GM23338 (cell line): ENCODE data around the gene NRP1. TPM values are rescaled to one million over a fixed set of nuclear protein-coding genes. Genes with fewer than 3 reads are reported as not detected.

ENCODE experiments used
- ATAC-seq: fragments of 200-7000 bp; cut with Tn5 transposase; 3 replicates; pipeline ENCODE4 v1.9.1; 2020
- DNase-seq: peaks from one replicate; pipeline ENCODE4 v3.0.0-alpha.2; 2015; ENCODE audit warnings: low spot score
- H2AFZ ChIP-seq: fragments of 200-600 bp; sonication (generic); 2 replicates; pipeline ENCODE4 v1.8.0; 2016; ENCODE audit warnings: antibody characterized with exemption, mild to moderate bottlenecking, moderate library complexity
- H3F3A ChIP-seq: fragments of 200-600 bp; sonication (generic); replicated peaks from 2 replicates; pipeline ENCODE4 v1.8.0; 2017; ENCODE audit warnings: antibody characterized with exemption, mixed run types, low read depth
- H3K27ac ChIP-seq: fragments of 200-600 bp; sonication (generic); 2 replicates; pipeline ENCODE4 v1.6.1; 2016; ENCODE audit warnings: low read depth
- H3K27me3 ChIP-seq: fragments of 200-600 bp; sonication (generic); 2 replicates; pipeline ENCODE4 v1.8.0; 2016; ENCODE audit warnings: mild to moderate bottlenecking, mixed run types, moderate library complexity; ENCODE audit not compliant: insufficient read depth
- H3K36me3 ChIP-seq: fragments of 200-600 bp; sonication (generic); 2 replicates; pipeline ENCODE4 v1.8.0; 2016; ENCODE audit warnings: mild to moderate bottlenecking; ENCODE audit not compliant: insufficient read depth
- H3K4me1 ChIP-seq: fragments of 200-600 bp; sonication (generic); 2 replicates; pipeline ENCODE4 v1.8.0; 2016; ENCODE audit warnings: mild to moderate bottlenecking, moderate library complexity; ENCODE audit not compliant: insufficient read depth
- H3K4me2 ChIP-seq: fragments of 200-600 bp; sonication (generic); 2 replicates; pipeline ENCODE4 v1.7.1; 2017; ENCODE audit warnings: mixed run types
- H3K4me3 ChIP-seq: fragments of 200-600 bp; sonication (generic); 2 replicates; pipeline ENCODE4 v1.6.1; 2016; ENCODE audit warnings: mixed run types
- H3K79me2 ChIP-seq: fragments of 200-600 bp; sonication (generic); replicated peaks from 2 replicates; pipeline ENCODE4 v1.8.0; 2017; ENCODE audit warnings: mild to moderate bottlenecking; ENCODE audit not compliant: insufficient read depth
- H3K9me2 ChIP-seq: fragments of 200-600 bp; sonication (generic); 2 replicates; pipeline ENCODE4 v1.8.0; 2017; ENCODE audit not compliant: insufficient read depth
- H4K20me1 ChIP-seq: fragments of 200-600 bp; sonication (generic); replicated peaks from 2 replicates; pipeline ENCODE4 v1.8.0; 2017; ENCODE audit warnings: mild to moderate bottlenecking; ENCODE audit not compliant: insufficient read depth
- H3K27ac Mint-ChIP-seq: 2 replicates; pipeline ENCODE4 v1.8.0; 2020; ENCODE audit warnings: inconsistent platforms, mild to moderate bottlenecking, moderate library complexity, mixed read lengths
- H3K27me3 Mint-ChIP-seq: 3 replicates; pipeline ENCODE4 v1.8.0; 2022; ENCODE audit warnings: low read depth, mild to moderate bottlenecking, moderate library complexity, mixed read lengths, inconsistent platforms; ENCODE audit not compliant: insufficient read depth, poor library complexity
- H3K36me3 Mint-ChIP-seq: 3 replicates; pipeline ENCODE4 v1.8.0; 2021; ENCODE audit warnings: low read depth, mild to moderate bottlenecking, inconsistent platforms, moderate library complexity, mixed read lengths
- H3K4me1 Mint-ChIP-seq: 3 replicates; pipeline ENCODE4 v1.8.0; 2020; ENCODE audit warnings: mild to moderate bottlenecking, inconsistent platforms, mixed read lengths
- H3K4me3 Mint-ChIP-seq: 3 replicates; pipeline ENCODE4 v1.8.0; 2021; ENCODE audit warnings: moderate library complexity, mild to moderate bottlenecking, inconsistent platforms, mixed read lengths
- H3K9me3 Mint-ChIP-seq: 3 replicates; pipeline ENCODE4 v1.8.0; 2020; ENCODE audit warnings: moderate library complexity, mild to moderate bottlenecking, inconsistent platforms, mixed read lengths
- CREB1 ChIP-seq: fragments of 250-450 bp; sonication (Bioruptor Pico); IDR thresholded peaks from 2 replicates; pipeline ENCODE4 v1.5.0; 2020; ENCODE audit warnings: low read depth, mild to moderate bottlenecking, moderate library complexity
- ETS1 ChIP-seq: IDR thresholded peaks from 2 replicates; pipeline ENCODE4 v1.6.1; 2016; ENCODE audit warnings: antibody characterized with exemption
- EZH2 ChIP-seq: fragments of 200-600 bp; sonication (generic); IDR thresholded peaks from one replicate; pipeline ENCODE4 v1.8.0; 2017; ENCODE audit warnings: antibody characterized with exemption, mild to moderate bottlenecking, low read depth; ENCODE audit not compliant: unreplicated experiment
- EZH2phosphoT487 ChIP-seq: fragments of 200-600 bp; sonication (generic); IDR thresholded peaks from one replicate; pipeline ENCODE4 v1.8.1; 2018; ENCODE audit warnings: antibody characterized with exemption; ENCODE audit not compliant: unreplicated experiment
- JUNB ChIP-seq: IDR thresholded peaks from one replicate; pipeline ENCODE4 v1.6.1; 2016; ENCODE audit warnings: antibody characterized with exemption; ENCODE audit not compliant: unreplicated experiment
- POLR2AphosphoS5 ChIP-seq: IDR thresholded peaks from 2 replicates; pipeline ENCODE4 v1.6.1; 2016; ENCODE audit warnings: antibody characterized with exemption, low read depth
- REST ChIP-seq: IDR thresholded peaks from one replicate; pipeline ENCODE4 v1.6.1; 2018; ENCODE audit warnings: antibody characterized with exemption; ENCODE audit not compliant: unreplicated experiment
- STAT1 ChIP-seq: IDR thresholded peaks from one replicate; pipeline ENCODE4 v1.6.1; 2016; ENCODE audit warnings: antibody characterized with exemption; ENCODE audit not compliant: unreplicated experiment
- ZNF114 ChIP-seq: fragments of 250-450 bp; sonication (Bioruptor Pico); IDR thresholded peaks from 2 replicates; pipeline ENCODE4 v1.5.0; 2020; ENCODE audit warnings: mild to moderate bottlenecking, moderate library complexity
- ZNF331 ChIP-seq: fragments of 250-450 bp; sonication (Bioruptor Pico); IDR thresholded peaks from 2 replicates; pipeline ENCODE4 v1.5.0; 2020; ENCODE audit warnings: low read depth, mild to moderate bottlenecking, moderate library complexity
- ZNF462 ChIP-seq: fragments of 250-450 bp; sonication (Bioruptor Pico); IDR thresholded peaks from 2 replicates; pipeline ENCODE4 v1.5.0; 2020; ENCODE audit warnings: mild to moderate bottlenecking, moderate library complexity
- polyA plus RNA-seq: library from polyadenylated mRNA; unstranded; fragments of >200 nt; fragmentation: Nextera tagmentation; extraction: Ambion mirVana; gene quantifications from 2 replicates; pipeline ENCODE4 v1.2.1, GENCODE V29; 2016
- total RNA-seq: library from RNA; depleted of rRNA; stranded (reverse); fragments of >200 nt; shearing (Covaris generic); gene quantifications from 2 replicates; pipeline ENCODE4 v1.2.3, GENCODE V29; 2014

NRP1 gene
- total and polyA plus RNA-seq, 2 experiments from 2014 or later: 2.9 to 3.5 TPM

- Histone ChIP-seq H3K4me2 (no peak overlapping the region), H2AFZ (no peak overlapping the region), H4K20me1 (no peaks in the 10 kb centered on the region), H3K27me3 (no peaks in the 10 kb centered on the region), H3F3A (no peaks in the 10 kb centered on the region), H3K79me2 (no peaks in the 10 kb centered on the region), H3K4me3 (no peak overlapping the region), H3K36me3 (no peaks in the 10 kb centered on the region), H3K27ac (no peak overlapping the region), H3K4me1 (peaks cover 10% of the 10 kb centered on the region; the same call in 1 of the 2 replicates), H3K9me2 (no peaks in the 10 kb centered on the region; the same call in 1 of the 2 replicates)
- Mint-ChIP-seq H3K9me3 (no peaks in the 10 kb centered on the region), H3K36me3 (no peaks in the 10 kb centered on the region), H3K27me3 (peaks cover 2% of the 10 kb centered on the region), H3K4me1 (peaks cover 17% of the 10 kb centered on the region), H3K4me3 (no peak overlapping the region), H3K27ac (no peak overlapping the region)
- no peak for TF ChIP-seq REST
- TF ChIP-seq ETS1: no peak
- DNase-seq: no peak
- ATAC-seq: no peak
These were observed 99.6 kb downstream of the NRP1 start for GRCh38 chr10:33234831-33235237.

GRCh38 chr10:33233635-33234034 is 100.8 kb downstream of the NRP1 start:
- H3K4me3 ChIP-seq: no peak overlapping the region
- DNase-seq: no peak
- H4K20me1 ChIP-seq: no peaks in the 10 kb centered on the region
- no peaks in the 10 kb centered on the region for H3K36me3 Mint-ChIP-seq
- no peak overlapping the region for H3K27ac Mint-ChIP-seq
- H3K27me3 ChIP-seq: no peaks in the 10 kb centered on the region
- no peaks in the 10 kb centered on the region; the same call in 1 of the 2 replicates for H3K9me2 ChIP-seq
- no peak overlapping the region for H3K27ac ChIP-seq
- ATAC-seq: no peak
- H3K4me2 ChIP-seq: no peak overlapping the region
- no peaks in the 10 kb centered on the region for H3K36me3 ChIP-seq
- H3F3A ChIP-seq: no peaks in the 10 kb centered on the region
- H3K4me3 Mint-ChIP-seq: no peak overlapping the region
- peaks cover 2% of the 10 kb centered on the region for H3K27me3 Mint-ChIP-seq
- H2AFZ ChIP-seq: no peak overlapping the region
- peaks cover 28% of the 10 kb centered on the region for H3K4me1 Mint-ChIP-seq
- H3K79me2 ChIP-seq: no peaks in the 10 kb centered on the region
- H3K9me3 Mint-ChIP-seq: no peaks in the 10 kb centered on the region
- peaks cover 18% of the 10 kb centered on the region; the same call in 1 of the 2 replicates for H3K4me1 ChIP-seq
- TF ChIP-seq ZNF462 (CRISPR knock-in tag) (no peak), ZNF331 (CRISPR knock-in tag) (no peak), POLR2AphosphoS5 (no peak), STAT1 (no peak), EZH2 (no peak), ZNF114 (CRISPR knock-in tag) (no peak), CREB1 (CRISPR knock-in tag) (no peak), JUNB (no peak), EZH2phosphoT487 (no peak)
